NCI-H1436 treated with DMSO at 0.1 percent for 48 hours (cell line): Measurements from ENCODE around the gene SH2D7.
"Not testable (repeated sequence)": the region's sequence is repeated elsewhere in the genome, so short reads cannot be mapped to it uniquely, and the experiment has no call there.

Experiments used
- DNase-seq: peaks from one replicate; lab custom pipeline; 2025; lab: John Stamatoyannopoulos, UW

The SH2D7 gene

GRCh38 chr15:78146425-78147154 lies 54.2 kb downstream of the SH2D7 start:
- DNase-seq, result no peak

GRCh38 chr15:78147566-78147965 lies 55.2 kb downstream of the SH2D7 start:
- no peak for DNase-seq

- no peak for DNase-seq
These were observed 56.2 kb downstream of the SH2D7 start for GRCh38 chr15:78148392-78149067.

GRCh38 chr15:78149068-78149804 lies 56.9 kb downstream of the SH2D7 start, which contains the start of gene IDH3A:
TSS of gene IDH3A (plus strand) at chr15:78149362. CDS start at chr15:78149404, 42 bp downstream.
- peak; percentile 73 for DNase-seq

GRCh38 chr15:78149805-78150751 lies 57.7 kb downstream of the SH2D7 start:
- no peak for DNase-seq

GRCh38 chr15:78151075-78151474 lies 58.7 kb downstream of the SH2D7 start:
- DNase-seq, result not testable (repeated sequence)
